Fibroblast of skin of right biceps (primary cell): ENCODE measurements around the gene REG3G.
"Not testable (repeated sequence)": the region's sequence is repeated elsewhere in the genome, so short reads cannot be mapped to it uniquely, and the experiment has no call there.

ENCODE experiments used
- DNase-seq: peaks from one replicate; pipeline ENCODE4 v3.0.0-alpha.2; 2013

The REG3G gene

DNA sequence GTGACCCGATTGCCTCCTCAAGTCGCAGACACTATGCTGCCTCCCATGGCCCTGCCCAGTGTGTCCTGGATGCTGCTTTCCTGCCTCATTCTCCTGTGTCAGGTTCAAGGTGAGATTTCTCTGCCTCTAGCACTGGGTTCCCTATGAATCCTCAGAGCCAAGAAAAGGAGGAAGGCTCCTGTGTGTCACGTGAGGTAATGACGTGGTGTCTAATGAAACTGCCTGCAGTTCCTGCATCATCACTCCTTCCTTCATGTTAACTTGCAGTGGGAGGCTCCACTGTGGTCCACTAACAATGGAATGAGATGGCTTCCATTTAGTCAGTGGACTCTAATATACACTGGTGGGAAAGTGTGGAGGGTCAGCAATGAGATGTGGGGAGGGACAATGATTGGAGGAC lies 559 bp downstream of the REG3G start:
- DNase-seq: no peak

DNA sequence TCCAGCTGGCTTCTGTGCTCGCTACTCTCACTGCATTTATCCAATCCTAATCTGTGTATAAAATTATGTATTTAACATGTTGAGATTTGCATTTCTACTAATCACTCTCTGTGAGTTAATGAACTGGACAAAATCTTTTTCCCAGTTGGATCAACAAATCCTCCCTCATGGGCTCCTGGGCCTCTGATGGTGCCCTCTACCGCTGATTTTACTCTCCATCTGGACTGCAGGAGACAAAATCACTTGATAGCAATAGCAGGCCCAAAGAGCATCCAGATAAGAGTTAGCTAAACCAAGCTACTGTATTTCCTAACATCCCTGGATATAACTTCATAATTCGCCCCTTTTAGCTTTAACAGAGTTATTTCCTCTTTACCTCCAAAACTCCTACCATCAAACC lies 14.4 kb downstream of the REG3G start:
- no peak for DNase-seq

DNA sequence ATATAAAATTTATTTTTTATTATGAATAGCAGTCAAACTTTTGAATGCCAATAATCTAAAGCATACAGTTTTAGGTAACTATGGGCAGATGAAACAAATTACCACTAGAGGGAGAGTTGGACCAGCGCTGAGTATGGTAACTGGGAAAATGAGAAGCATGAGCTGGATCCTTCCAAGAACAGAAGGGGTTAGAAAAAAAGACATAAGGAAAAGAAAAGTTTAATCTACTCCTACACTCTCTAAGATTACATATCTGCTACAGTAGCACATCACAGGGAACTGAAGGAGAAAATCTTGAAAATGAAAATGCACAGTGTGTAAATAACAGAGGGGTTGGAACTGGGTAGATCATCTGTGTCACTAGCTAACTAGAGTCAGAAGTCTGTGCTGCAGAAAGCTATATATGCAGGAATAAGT lies 15.5 kb downstream of the REG3G start:
- DNase-seq: peak; percentile 0

- not testable (repeated sequence) for DNase-seq
These were observed 28.0 kb downstream of the REG3G start for GRCh38 chr2:79053486-79053885.

- DNase-seq: not testable (repeated sequence)
These were observed 29.3 kb downstream of the REG3G start for GRCh38 chr2:79054769-79055168.

GRCh38 chr2:79065201-79065600 lies 39.7 kb downstream of the REG3G start:
- DNase-seq: no peak

DNA sequence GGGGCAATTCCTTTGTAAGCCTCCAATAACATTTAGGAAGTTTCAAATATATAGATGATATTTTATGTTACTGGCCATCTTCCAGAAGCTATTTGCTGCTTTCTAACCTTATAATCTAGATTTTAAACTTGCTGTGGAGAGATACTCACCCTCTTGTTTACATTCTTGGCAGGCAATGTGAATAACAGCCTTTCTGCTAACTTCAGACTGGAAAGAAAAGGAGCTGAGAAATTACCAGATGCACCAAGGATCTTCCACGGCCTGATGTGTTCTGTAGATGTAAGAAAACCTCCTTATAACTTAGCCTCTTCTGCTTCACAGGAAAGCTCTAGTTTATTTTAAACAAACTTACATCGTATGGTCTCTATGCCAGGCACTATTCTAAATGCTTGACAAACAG lies 45.6 kb downstream of the REG3G start:
- no peak for DNase-seq
